Adrenal gland (tissue), 12 donors: ENCODE measurements around the gene MS4A6E. TPM values are rescaled to one million over a fixed set of nuclear protein-coding genes. Genes with fewer than 3 reads are reported as not detected.
A peak's percentile ranks its signal among the peaks of the same experiment; 100 is the strongest.

Source experiments
- DNase-seq, 7 donors: peaks; one replicate each; pipeline ENCODE4 v3.0.0-alpha.2; 2019 to 2020
- H3K27ac ChIP-seq, 5 donors: fragments of 200-600 bp; sonication (generic) in 4 of 5; 1 replicate in 3 of 5; 2 replicates in 2 of 5; pipeline versions ENCODE4 v1.5.1 to v1.8.0; 2016 to 2020; ENCODE audit warnings: mild to moderate bottlenecking in 1 of 5
- H3K27me3 ChIP-seq: fragments of 200-600 bp; 2 replicates; pipeline ENCODE4 v1.8.0; 2021
- H3K36me3 ChIP-seq, 2 donors: fragments of 200-600 bp; replicated peaks in 1 of 2; 1 replicate in 1 of 2; 2 replicates in 1 of 2; pipeline versions ENCODE4 v1.5.1 to v1.8.0; 2018 to 2022
- H3K4me1 ChIP-seq, 2 donors: fragments of 200-600 bp; replicated peaks in 1 of 2; 1 replicate in 1 of 2; 2 replicates in 1 of 2; pipeline versions ENCODE4 v1.5.1 to v1.8.0; 2018 to 2021
- H3K4me3 ChIP-seq, 4 donors: fragments of 200-600 bp; sonication (generic) in 3 of 4; one replicate each; pipeline ENCODE4 v1.5.1; 2016 to 2018
- H3K9me3 ChIP-seq, 3 donors: fragments of 200-600 bp; sonication (generic) in 1 of 3; replicated peaks in 1 of 3; 1 replicate in 2 of 3; 2 replicates in 1 of 3; pipeline versions ENCODE4 v1.5.1 to v1.8.0; 2016 to 2021
- CTCF ChIP-seq, 6 experiments: fragments of 450-650 bp in 4 of 6; fragments of 200-600 bp in 2 of 6; sonication (generic) in 1 of 6; IDR thresholded peaks; 1 replicate in 5 of 6; 2 replicates in 1 of 6; pipeline versions ENCODE4 v1.5.1 to v1.8.0; 2016 to 2021; ENCODE audit warnings: antibody characterized with exemption in 6 of 6, mild to moderate bottlenecking in 2 of 6, moderate library complexity in 1 of 6
- POLR2A ChIP-seq, 2 donors: fragments of 450-650 bp; IDR thresholded peaks; one replicate each; pipeline ENCODE4 v1.6.1; 2017; ENCODE audit warnings: antibody characterized with exemption in 2 of 2, mild to moderate bottlenecking in 2 of 2, moderate library complexity in 1 of 2
- WGBS, 4 donors: extraction: QIAGEN DNeasy Blood & Tissue Kit in 2 of 4; methylation state at CpG; one replicate each; pipeline versions ENCODE4 v1.1.5 to v1.1.7; 2013 to 2017; 5-methylcytosine and 5-hydroxymethylcytosine counted together
- intact Hi-C, 2 donors: fragments of 100-400 bp; cut with DNase I; formaldehyde crosslinking; loops; one replicate each; pipeline versions ENCODE4 v1.14.1 to v1.15.0; 2022 to 2023
- polyA plus RNA-seq, 3 donors: library from polyadenylated mRNA; stranded (reverse); fragments of 200-250 nt in 2 of 3; fragments of 350-450 nt in 1 of 3; fragmentation: Illumina TruSeq in 1 of 3; extraction: RNeasy Lipid Tissue Mini Kit (QIAGEN cat#74804) in 1 of 3; gene quantifications; one replicate each; pipeline ENCODE4 v1.2.3, GENCODE V29; 2013 to 2014
- total RNA-seq, 9 donors: library from RNA; depleted of rRNA in 4 of 9; stranded (reverse); fragments of >200 nt in 4 of 9; fragments of 120-200 nt in 1 of 9; fragmentation: NEBNext Ultra II Directional in 1 of 9; extraction: Animal tissue kit (Norgen Biotek cat#: 25700) in 1 of 9; gene quantifications; one replicate each; pipeline versions ENCODE4 v1.1.0 to v1.2.4, GENCODE V29; 2013 to 2023
- donor health status: healthy with polysubstance abuse.
- donor health status: Bipolar disorder and iron deficiency.
- donor health status: DM: yes; HTN: yes; CAD: no.
- donor health status: DM: no; HTN: no; CAD: no.
- donor health status: DM: no; HTN: no; CAD: no.
- donor health status: DM: yes; HTN: yes; CAD: no.

Gene MS4A6E
- total and polyA plus RNA-seq, 12 donors, result 11.2 TPM; not detected in 11

DNA sequence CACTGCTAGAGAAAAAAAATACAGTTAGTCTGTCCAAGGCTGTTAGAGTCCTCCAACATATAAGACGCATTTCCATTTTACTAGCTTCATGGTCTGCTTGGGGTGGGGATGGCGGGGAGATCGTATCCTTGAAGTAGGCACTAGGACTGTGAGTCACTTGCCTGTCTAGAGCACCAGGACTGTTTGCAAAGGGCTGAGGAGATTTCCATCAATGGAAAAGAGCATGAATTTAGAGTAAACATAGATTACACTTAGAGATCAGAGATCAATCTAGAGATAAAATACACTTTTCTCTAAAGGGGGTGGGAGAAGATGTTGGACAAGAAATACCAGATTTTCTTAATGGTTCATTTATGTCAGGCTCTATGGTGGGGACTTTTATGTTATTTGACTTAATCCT lies 49.5 kb downstream of the MS4A6E start:
- intact Hi-C loops, result no loop called here
- no peaks in the 10 kb centered on the region for H3K9me3 ChIP-seq
- DNase-seq, result no peak
- TF ChIP-seq POLR2A (IDR thresholded peaks at IDR 0.05), result no peak
- TF ChIP-seq CTCF (IDR thresholded peaks at IDR 0.05), result no peak
- peak overlapping the region in 2 of 5 donors; percentile 57 to 76 for H3K27ac ChIP-seq
- no peak overlapping the region for H3K4me3 ChIP-seq
- H3K36me3 ChIP-seq, result no peaks in the 10 kb centered on the region
- WGBS, 4 donors, result 49 to 68% (median 58%) methylated on average over 3 of the region's 3 CpGs
- no peaks in the 10 kb centered on the region for H3K27me3 ChIP-seq
- H3K4me1 ChIP-seq, result no peaks in the 10 kb centered on the region

DNA sequence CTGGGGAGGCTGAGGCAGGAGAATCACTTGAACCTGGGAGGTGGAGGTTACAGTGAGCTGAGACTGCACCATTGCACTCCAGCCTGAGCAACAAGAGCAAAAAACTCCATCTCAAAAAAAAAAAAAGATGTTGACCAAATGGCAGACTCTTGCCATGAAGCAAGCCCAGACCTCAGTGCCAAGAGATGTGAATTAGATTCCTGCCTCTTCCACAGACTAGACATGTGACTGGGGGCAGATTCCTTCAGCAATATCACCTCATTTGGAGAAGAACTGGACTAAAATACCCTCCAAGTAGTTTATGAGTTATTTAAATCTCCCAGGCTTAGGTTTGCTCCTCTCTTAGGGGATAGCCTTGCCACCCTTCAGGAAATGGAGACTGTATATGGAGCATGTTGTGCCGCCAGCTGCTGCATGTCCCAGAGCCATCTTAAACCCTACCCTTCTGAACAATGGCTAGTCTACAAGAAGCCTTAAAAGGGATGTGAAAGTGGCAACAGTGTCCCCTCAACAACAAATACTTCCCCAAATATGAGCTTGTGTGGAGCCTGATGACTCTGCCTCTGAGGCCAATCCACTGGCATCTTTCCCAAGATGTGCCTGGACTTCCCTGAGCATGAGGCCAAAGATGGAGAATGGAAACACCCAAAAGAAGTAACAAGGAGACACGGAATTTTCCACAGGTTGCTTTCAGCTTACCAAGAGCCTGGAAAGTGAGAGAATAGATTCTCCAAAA lies 50.5 kb downstream of the MS4A6E start:
- intact Hi-C loops, result no loop called here
- no peaks in the 10 kb centered on the region for H3K36me3 ChIP-seq

GRCh38 chr11:60378354-60378753 lies 51.3 kb downstream of the MS4A6E start, which contains the start of gene MS4A7:
MS4A7 (plus strand) TSS chr11:60378532; CDS start chr11:60383142, 4,610 bp downstream.
- Histone ChIP-seq H3K27me3 (no peaks in the 10 kb centered on the region), H3K27ac (peak within 1 kb of the TSS; percentile 17 to 76 (median 32)), H3K4me3 (peak within 1 kb of the TSS in 1 of 4 donors; percentile 46), H3K36me3 (no peaks in the 10 kb centered on the region), H3K9me3 (no peaks in the 10 kb centered on the region), H3K4me1 (no peaks in the 10 kb centered on the region)
- intact Hi-C loops, result no loop called here
- WGBS, 4 donors, result 32 to 50% (median 38%) methylated on average over 3 of the region's 3 CpGs
- TF ChIP-seq CTCF (IDR thresholded peaks at IDR 0.05), result no peak
- peak; percentile 55 to 58 for TF ChIP-seq POLR2A (IDR thresholded peaks at IDR 0.05)
- peak; percentile 31 to 67 (median 41) for DNase-seq

More for the DNA sequence above, 50.5 kb downstream of the MS4A6E start:
- Histone ChIP-seq H3K4me1 (no peaks in the 10 kb centered on the region), H3K4me3 (no peak overlapping the region), H3K27ac (peak overlapping the region in 3 of 5 donors; percentile 22 to 76 (median 70)), H3K27me3 (no peaks in the 10 kb centered on the region), H3K9me3 (no peaks in the 10 kb centered on the region)
- DNase-seq, result peak; percentile 33 to 79 (median 66)
- no peak for TF ChIP-seq CTCF (IDR thresholded peaks at IDR 0.05)
- TF ChIP-seq POLR2A (IDR thresholded peaks at IDR 0.05), result no peak
- 55 to 73% (median 60%) methylated on average over 2 of the region's 2 CpGs for WGBS, 4 donors

DNA sequence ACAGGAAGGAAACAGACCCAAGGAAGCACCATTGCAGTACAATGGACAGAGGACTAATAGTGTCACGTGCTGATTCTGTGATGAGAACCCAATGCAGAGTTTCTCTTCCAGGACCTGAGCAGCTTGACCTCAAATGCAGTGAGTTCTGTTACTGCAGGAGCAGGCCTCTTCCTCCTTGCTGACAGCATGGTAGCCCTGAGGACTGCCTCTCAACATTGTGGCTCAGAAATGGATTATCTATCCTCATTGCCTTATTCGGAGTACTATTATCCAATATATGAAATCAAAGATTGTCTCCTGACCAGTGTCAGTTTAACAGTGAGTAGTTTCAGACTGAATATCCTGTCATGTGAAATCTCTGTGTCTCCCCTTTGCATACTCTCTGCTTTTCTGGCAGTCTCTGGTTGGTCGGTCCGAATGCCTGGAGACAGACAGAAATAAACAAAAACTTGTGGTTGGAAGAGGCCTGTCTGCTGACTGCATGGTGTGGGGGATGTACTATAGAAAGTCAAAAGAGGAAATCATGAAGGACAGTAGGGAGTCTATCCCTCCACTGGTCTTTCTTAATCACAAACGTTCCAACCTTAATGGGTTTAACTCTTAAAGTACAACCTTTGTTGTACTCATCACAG lies 62.3 kb downstream of the MS4A6E start:
- Histone ChIP-seq H3K27me3 (no peaks in the 10 kb centered on the region), H3K36me3 (no peaks in the 10 kb centered on the region), H3K4me1 (no peaks in the 10 kb centered on the region), H3K27ac (peak overlapping the region in 2 of 5 donors; percentile 41 to 71), H3K9me3 (no peaks in the 10 kb centered on the region), H3K4me3 (no peak overlapping the region)
- peak in 1 of 7 donors; percentile 34 for DNase-seq
- intact Hi-C loops, result no loop called here
- no peak for TF ChIP-seq CTCF (IDR thresholded peaks at IDR 0.05)
- TF ChIP-seq POLR2A (IDR thresholded peaks at IDR 0.05), result no peak
- WGBS, 4 donors, result 35 to 46% (median 40%) methylated on average over 5 of the region's 5 CpGs
